ENCODE measurements around the gene SLC36A1. TPM values are rescaled to one million over a fixed set of nuclear protein-coding genes. Genes with fewer than 3 reads are reported as not detected.

Gene SLC36A1
- total RNA-seq, 2 donors from 2014 or later: 6.3 to 15.4 TPM

DNA sequence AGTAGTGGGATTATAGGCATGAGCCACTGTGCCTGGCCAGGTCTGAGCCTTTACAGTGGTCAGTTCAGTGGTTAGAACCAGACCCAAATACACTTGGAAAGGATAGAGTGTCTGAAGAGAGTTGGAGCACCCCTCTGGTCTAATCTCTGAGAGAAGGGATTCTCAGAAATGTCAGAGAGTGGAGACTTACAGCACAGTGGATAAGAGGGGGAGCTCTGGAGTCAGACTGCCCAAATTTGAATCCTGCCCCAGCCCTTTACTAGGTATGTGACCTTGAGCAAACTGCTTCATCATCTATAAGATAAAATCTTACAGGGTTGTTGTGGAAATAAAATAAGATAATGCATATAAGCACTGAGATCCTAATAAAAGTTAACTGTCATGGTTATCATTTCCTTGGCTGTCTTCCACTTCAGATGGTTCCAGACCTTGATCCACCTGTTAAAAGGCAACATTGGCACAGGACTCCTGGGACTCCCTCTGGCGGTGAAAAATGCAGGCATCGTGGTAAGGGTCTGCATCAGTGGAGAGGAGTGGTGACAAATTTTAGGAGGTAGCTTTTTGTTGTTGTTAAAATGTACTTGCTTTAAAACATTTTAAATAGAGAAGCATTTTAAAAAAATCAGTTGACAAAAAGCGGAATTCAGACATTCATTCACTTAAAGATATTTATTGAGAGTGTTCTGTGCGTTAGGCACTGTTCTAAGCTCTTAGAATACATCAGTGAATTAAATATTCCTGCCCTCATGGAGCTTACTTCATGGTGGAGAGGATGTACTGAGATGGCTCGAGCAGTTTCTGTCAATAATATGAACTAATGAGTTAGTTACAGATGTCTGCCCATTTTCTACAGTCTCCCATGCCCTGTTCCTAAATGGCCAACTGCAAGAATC is 16.0 kb downstream of the SLC36A1 start:
- ATAC-seq: no peak
- Mint-ChIP-seq H3K9me3 (no peaks in the 10 kb centered on the region), H3K4me3 (no peak overlapping the region), H3K27ac (no peak overlapping the region), H3K36me3 (peaks cover 32% of the 10 kb centered on the region), H3K27me3 (no peaks in the 10 kb centered on the region), H3K4me1 (ENCODE audit: low read depth in 2 of 2) (no peaks in the 10 kb centered on the region)
- DNase-seq (ENCODE audit: low spot score): no peak

DNA sequence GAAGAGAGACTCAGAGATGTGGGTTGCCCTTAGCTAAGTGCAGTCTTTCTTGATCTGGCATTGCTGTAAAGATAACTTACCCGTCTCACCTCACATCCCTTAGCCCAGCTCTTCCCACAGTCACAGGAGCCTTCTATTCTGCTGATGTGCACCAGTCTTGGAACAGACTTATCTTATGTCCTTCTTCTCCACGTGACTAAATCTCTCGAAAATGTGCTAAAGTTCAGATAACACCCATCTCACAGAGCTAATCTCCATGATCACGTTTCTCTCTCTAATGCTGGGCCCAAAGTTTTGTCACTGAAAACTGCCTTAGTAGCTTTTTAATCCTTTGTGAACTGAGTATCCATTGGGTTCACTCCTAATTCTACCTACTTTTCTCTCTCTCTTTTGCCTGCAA is 16.7 kb downstream of the SLC36A1 start:
- H3K4me3 Mint-ChIP-seq: no peak overlapping the region
- no peak overlapping the region for H3K27ac Mint-ChIP-seq
- H3K27me3 Mint-ChIP-seq: no peaks in the 10 kb centered on the region
- ATAC-seq: no peak
- no peaks in the 10 kb centered on the region for H3K4me1 Mint-ChIP-seq (ENCODE audit: low read depth in 2 of 2)
- DNase-seq (ENCODE audit: low spot score): no peak
- H3K36me3 Mint-ChIP-seq: peaks cover 32% of the 10 kb centered on the region
- no peaks in the 10 kb centered on the region for H3K9me3 Mint-ChIP-seq

DNA sequence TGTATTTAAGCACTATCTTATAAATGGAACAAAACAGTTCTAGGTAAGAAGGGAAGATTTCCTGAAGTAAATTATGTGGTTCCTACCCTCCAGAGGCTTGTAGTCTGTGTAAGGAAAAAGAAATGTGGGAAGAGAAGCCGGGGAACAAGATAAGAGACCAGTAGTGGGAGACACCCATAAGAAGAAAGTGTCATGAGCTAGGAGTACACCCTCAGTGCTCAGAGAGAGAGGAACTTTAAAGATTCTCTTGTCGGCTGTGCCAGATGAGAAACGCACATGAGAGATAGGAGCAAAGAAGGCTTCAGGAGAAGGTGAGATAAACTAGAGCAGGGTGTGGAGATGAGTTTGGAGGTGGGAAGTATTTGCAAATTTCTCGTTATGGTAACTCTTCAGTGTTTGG is 18.1 kb downstream of the SLC36A1 start:
- Mint-ChIP-seq H3K4me1 (ENCODE audit: low read depth in 2 of 2) (no peaks in the 10 kb centered on the region), H3K9me3 (no peaks in the 10 kb centered on the region), H3K36me3 (peaks cover 24% of the 10 kb centered on the region), H3K4me3 (no peak overlapping the region), H3K27me3 (no peaks in the 10 kb centered on the region), H3K27ac (no peak overlapping the region)
- ATAC-seq: no peak
- no peak for DNase-seq (ENCODE audit: low spot score)

DNA sequence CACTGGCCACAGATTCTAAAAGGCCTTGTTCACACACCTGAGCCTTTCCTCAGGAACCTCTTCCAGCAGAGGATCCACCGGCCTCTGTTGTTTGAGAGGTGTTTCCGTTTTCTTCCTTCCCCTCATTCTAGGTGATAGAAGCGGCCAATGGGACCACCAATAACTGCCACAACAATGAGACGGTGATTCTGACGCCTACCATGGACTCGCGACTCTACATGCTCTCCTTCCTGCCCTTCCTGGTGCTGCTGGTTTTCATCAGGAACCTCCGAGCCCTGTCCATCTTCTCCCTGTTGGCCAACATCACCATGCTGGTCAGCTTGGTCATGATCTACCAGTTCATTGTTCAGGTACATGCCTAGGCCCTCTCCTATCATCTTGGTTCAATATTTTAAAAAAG is 20.2 kb downstream of the SLC36A1 start:
- no peaks in the 10 kb centered on the region for H3K27me3 Mint-ChIP-seq
- peaks cover 24% of the 10 kb centered on the region for H3K36me3 Mint-ChIP-seq
- DNase-seq (ENCODE audit: low spot score) (no peak), ATAC-seq (no peak)
- no peaks in the 10 kb centered on the region for H3K9me3 Mint-ChIP-seq
- H3K27ac Mint-ChIP-seq: no peak overlapping the region
- H3K4me3 Mint-ChIP-seq: no peak overlapping the region
- no peaks in the 10 kb centered on the region for H3K4me1 Mint-ChIP-seq (ENCODE audit: low read depth in 2 of 2)

DNA sequence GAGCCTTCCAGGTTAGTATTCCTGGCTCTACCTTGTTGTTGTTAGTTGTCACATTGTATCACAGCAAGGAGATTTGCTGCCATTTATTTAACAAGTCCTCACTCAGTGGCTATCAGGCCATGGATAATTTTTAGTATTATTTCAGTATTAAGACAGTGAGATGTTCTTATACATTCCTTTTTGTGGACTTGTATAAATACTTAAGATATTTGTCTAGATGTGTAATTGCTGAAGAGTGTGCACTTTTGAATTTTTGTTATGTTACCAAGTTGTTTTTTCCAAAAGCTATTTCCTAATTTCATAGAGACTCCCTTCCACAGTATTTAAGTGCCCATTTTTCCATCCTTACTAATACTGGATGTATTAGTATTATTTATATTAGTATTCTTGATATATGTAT is 22.0 kb downstream of the SLC36A1 start:
- Mint-ChIP-seq H3K4me3 (no peak overlapping the region), H3K27me3 (no peaks in the 10 kb centered on the region), H3K36me3 (peaks cover 24% of the 10 kb centered on the region), H3K9me3 (no peaks in the 10 kb centered on the region), H3K27ac (no peak overlapping the region), H3K4me1 (ENCODE audit: low read depth in 2 of 2) (no peaks in the 10 kb centered on the region)
- ATAC-seq (no peak), DNase-seq (ENCODE audit: low spot score) (no peak)

DNA sequence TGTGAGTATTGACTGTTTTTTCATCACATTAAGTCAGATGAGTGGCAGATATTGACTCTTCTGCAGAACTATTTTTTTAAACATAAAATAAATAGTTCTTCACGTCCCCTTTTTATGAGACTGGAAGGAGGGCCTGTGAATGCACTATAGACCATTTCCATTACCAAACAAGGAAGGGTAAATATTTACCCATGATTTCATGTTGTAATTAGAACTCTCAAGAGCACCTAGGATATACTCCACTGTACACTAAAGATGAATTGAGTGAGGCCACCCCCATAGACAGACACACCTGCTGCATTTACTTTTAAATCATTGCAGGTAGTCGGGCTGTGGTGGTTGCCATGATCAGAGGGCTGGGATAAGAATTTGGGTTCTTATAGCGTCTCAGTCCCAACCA is 22.6 kb downstream of the SLC36A1 start:
- H3K4me3 Mint-ChIP-seq: no peak overlapping the region
- no peak for DNase-seq (ENCODE audit: low spot score)
- ATAC-seq: no peak
- H3K4me1 Mint-ChIP-seq (ENCODE audit: low read depth in 2 of 2): no peaks in the 10 kb centered on the region
- H3K36me3 Mint-ChIP-seq: peaks cover 20% of the 10 kb centered on the region
- H3K9me3 Mint-ChIP-seq: no peaks in the 10 kb centered on the region
- no peaks in the 10 kb centered on the region for H3K27me3 Mint-ChIP-seq
- H3K27ac Mint-ChIP-seq: no peak overlapping the region

DNA sequence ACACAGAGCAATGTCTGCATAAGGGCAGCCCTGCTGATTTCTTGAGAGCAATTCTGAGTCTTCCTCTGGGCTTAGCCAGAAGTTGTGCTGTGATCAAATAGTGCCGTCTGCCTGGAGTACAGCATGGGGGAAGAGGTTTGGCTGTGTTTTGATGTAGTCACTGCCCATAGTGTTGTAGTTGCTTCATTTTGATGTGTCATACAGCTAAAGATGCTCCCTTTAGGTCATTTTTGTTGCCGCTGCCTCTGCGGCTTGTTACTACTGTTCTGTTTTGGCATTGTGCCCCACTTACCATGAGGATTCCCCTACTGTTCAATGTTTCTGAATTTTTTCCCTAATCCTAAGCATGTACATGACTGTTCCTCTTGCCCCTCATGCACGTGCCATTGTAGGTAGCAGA is 23.0 kb downstream of the SLC36A1 start:
- ATAC-seq: no peak
- Mint-ChIP-seq H3K4me3 (no peak overlapping the region), H3K4me1 (ENCODE audit: low read depth in 2 of 2) (no peaks in the 10 kb centered on the region), H3K27me3 (no peaks in the 10 kb centered on the region), H3K27ac (no peak overlapping the region), H3K36me3 (peaks cover 15% of the 10 kb centered on the region), H3K9me3 (no peaks in the 10 kb centered on the region)
- DNase-seq (ENCODE audit: low spot score): no peak

DNA sequence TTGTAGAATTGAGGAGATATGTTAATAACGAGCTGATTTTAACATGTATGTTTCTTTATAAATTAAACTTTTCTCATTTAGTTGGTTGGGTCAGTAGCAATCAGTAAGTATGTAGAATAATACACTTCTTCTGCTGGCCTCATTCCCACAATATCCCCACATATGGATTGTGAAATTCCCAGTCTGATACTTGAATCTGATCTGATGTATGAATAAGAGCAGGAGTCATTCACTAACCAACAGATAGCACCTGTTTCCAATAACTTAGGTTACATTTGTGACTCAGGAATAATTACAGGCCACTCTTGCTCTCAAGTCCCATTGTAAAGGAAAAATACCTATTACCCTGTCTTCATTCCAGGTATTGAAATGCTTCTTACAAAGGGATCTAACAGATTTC is 23.9 kb downstream of the SLC36A1 start:
- H3K4me1 Mint-ChIP-seq (ENCODE audit: low read depth in 2 of 2): no peaks in the 10 kb centered on the region
- no peak overlapping the region for H3K27ac Mint-ChIP-seq
- no peaks in the 10 kb centered on the region for H3K9me3 Mint-ChIP-seq
- H3K4me3 Mint-ChIP-seq: no peak overlapping the region
- H3K27me3 Mint-ChIP-seq: no peaks in the 10 kb centered on the region
- ATAC-seq (no peak), DNase-seq (ENCODE audit: low spot score) (no peak)
- H3K36me3 Mint-ChIP-seq: peaks cover 10% of the 10 kb centered on the region

DNA sequence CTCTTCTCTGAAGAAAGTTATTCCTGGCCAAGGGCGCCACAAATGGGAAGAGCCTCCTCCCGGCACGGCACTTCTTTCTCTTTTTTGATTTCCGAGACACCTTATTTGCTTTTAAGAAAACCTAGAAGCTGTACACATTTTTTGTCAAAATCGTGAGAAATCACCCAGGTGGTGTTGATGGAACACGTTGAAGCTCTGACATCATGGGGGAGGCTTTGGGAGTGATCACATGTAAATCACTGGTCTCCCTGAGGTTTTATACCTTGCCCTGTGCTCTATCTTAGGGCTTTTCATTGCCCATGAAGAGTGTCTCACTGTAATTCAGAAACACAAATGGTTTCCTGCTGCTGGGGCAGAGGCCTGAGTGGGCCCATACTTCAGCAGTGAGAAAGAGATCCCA is 27.4 kb downstream of the SLC36A1 start:
- H3K27me3 Mint-ChIP-seq: no peaks in the 10 kb centered on the region
- DNase-seq (ENCODE audit: low spot score): no peak
- no peaks in the 10 kb centered on the region for H3K9me3 Mint-ChIP-seq
- peaks cover 13% of the 10 kb centered on the region for H3K36me3 Mint-ChIP-seq
- ATAC-seq: no peak
- H3K4me3 Mint-ChIP-seq: no peak overlapping the region
- H3K27ac Mint-ChIP-seq: no peak overlapping the region
- no peaks in the 10 kb centered on the region for H3K4me1 Mint-ChIP-seq (ENCODE audit: low read depth in 2 of 2)

DNA sequence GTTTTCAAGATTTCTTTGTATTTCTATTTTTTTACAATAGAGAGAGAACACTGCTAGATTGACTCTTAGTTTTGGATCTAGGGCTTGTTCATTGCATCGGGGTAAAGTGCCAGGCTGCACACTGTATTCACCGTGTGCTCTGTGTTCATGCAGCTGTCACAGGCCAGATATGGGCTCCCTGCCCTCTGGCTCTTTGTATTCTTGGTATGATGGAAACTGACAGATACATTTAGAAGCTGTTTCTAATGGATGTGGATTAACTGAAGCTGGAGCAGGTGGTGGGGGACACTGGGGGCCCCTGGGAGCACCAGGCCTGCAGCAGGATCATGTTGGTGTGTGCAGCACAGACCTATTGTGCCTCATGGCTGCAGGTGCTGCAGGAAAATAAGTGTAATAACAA is 28.0 kb downstream of the SLC36A1 start:
- Mint-ChIP-seq H3K4me3 (no peak overlapping the region), H3K27me3 (no peaks in the 10 kb centered on the region), H3K36me3 (peaks cover 13% of the 10 kb centered on the region), H3K4me1 (ENCODE audit: low read depth in 2 of 2) (no peaks in the 10 kb centered on the region), H3K27ac (no peak overlapping the region), H3K9me3 (no peaks in the 10 kb centered on the region)
- DNase-seq (ENCODE audit: low spot score) (no peak), ATAC-seq (no peak)

DNA sequence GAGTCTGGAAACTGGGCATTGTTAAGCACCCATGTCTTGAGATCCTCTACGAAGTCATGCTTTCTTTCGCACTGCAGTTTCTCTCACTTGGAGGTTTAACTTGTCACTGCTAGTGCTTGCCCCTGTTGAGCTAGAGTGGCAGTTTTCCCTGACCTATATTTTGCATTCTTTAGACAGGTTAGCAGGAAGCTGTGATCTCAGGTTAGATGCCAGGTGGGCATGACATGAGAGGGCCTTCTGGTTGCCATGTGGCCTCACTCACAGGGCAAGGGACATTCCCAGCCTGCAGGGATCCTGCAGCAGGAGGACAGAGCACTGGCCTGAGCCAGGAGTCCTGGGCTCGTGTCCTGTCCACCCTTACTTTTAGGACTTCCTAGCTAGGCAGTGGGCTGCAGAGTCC is 28.6 kb downstream of the SLC36A1 start:
- no peaks in the 10 kb centered on the region for H3K27me3 Mint-ChIP-seq
- DNase-seq (ENCODE audit: low spot score): no peak
- no peaks in the 10 kb centered on the region for H3K4me1 Mint-ChIP-seq (ENCODE audit: low read depth in 2 of 2)
- no peaks in the 10 kb centered on the region for H3K9me3 Mint-ChIP-seq
- no peak for ATAC-seq
- H3K36me3 Mint-ChIP-seq: peaks cover 13% of the 10 kb centered on the region
- no peak overlapping the region for H3K4me3 Mint-ChIP-seq
- H3K27ac Mint-ChIP-seq: no peak overlapping the region

DNA sequence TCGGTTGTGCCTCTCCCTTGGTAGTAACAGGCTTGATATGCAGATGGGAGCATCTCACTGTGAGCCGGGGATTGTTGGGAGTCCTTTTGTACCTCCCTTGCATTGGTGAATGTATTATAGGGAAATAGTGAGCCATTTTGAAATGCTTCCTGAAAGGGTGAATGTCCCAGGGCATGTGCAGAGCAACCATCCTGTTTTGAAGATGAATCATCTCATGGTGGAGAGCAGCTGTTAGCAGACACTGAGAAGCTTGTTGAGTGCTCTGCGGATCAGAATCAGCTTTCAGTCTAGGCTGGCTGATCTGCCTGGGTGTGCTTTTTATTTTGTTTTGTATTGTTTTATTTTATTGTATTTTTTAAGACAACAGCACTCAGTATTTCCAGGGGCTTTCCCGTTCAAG is 29.7 kb downstream of the SLC36A1 start:
- DNase-seq (ENCODE audit: low spot score): no peak
- Mint-ChIP-seq H3K9me3 (no peaks in the 10 kb centered on the region), H3K27me3 (no peaks in the 10 kb centered on the region), H3K27ac (no peak overlapping the region), H3K36me3 (peaks cover 13% of the 10 kb centered on the region), H3K4me1 (ENCODE audit: low read depth in 2 of 2) (no peaks in the 10 kb centered on the region), H3K4me3 (no peak overlapping the region)
- ATAC-seq: no peak

DNA sequence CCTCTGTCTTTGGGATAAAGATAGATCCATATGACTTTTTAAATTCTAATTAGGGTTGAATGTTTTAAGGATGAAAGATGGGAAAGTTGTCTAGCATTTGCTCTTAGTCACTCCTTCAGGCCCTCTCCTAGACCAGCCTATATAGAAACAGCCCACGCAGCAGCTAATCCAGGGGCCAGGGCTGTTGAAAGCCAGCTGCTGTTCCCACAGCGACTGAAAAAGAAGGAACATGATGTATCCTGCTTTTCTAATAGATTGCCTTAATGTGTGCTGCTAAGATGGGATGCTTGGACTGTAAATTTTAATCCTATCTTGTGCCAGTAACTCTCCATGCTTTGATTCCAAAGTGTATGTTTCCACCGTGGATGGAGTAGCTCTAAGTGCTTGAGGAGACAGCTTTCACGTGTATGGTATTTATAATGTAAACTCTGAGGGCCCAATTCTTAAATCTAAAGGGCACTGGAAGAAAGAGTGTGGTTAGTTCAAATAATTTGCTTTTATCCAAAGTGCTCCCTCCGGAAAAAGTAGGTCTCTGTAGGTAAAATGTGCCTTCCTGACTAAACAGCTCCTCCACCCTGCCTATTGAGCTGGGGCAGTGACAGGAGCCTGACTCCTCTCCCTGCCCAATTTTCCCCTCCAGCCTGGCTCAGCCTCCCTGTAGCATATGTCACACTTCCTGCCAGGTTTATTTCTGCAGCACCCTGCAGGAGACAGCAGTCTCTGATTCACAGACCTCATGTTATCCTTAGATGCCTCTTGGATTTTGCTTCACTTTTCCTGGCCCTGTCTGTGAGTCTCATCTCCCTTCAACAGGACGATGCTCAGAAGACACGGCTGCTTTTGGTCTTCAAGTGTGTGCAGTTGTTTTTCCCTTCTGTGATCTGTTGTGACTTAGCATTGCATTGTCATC is 33.2 kb downstream of the SLC36A1 start:
- H3K4me3 Mint-ChIP-seq: no peak overlapping the region
- peaks cover 13% of the 10 kb centered on the region for H3K36me3 Mint-ChIP-seq
- ATAC-seq (no peak), DNase-seq (ENCODE audit: low spot score) (no peak)
- H3K27me3 Mint-ChIP-seq: no peaks in the 10 kb centered on the region
- peaks cover 8 to 10% of the 10 kb centered on the region in 2 donors for H3K4me1 Mint-ChIP-seq (ENCODE audit: low read depth in 2 of 2)
- no peaks in the 10 kb centered on the region for H3K9me3 Mint-ChIP-seq
- H3K27ac Mint-ChIP-seq: no peak overlapping the region

DNA sequence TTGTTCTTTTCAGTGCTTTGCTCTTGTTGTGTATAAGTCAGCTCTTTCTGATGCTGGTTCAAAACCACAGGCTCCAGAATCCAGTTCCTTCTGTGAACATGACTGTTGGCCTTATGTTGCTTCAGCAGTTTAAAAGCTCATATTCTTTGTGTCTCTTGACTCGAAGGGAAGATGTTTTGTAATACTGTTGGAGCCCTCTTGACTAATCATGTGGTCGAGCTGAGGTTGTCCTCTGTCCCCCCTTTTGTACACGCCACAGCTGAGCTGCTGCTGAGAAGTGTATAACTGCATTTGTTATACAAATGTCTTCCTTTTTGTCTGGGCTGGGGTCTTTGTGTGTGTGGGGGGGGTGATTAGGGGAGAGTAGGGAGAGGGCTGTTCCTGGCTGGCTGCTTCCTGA is 35.8 kb downstream of the SLC36A1 start:
- Mint-ChIP-seq H3K36me3 (peaks cover 15% of the 10 kb centered on the region), H3K9me3 (no peaks in the 10 kb centered on the region), H3K27me3 (no peaks in the 10 kb centered on the region), H3K4me3 (no peak overlapping the region), H3K27ac (no peak overlapping the region), H3K4me1 (ENCODE audit: low read depth in 2 of 2) (peaks cover 8 to 10% of the 10 kb centered on the region in 2 donors)
- DNase-seq (ENCODE audit: low spot score): no peak
- ATAC-seq: peak; percentile 68 to 77

All from natural killer cell treated with Interleukin-12 subunit alpha and Interleukin-12 subunit beta and Interleukin-15 and Interleukin-18, amount 100 ng/mL, for 72 hours (primary cell).